HG03457 (cell line): ENCODE data around the gene GLYATL3.
A peak's percentile ranks its signal among the peaks of the same experiment; 100 is the strongest.

Experiments
- ATAC-seq: cut with Tn5 transposase; IDR thresholded peaks from one replicate; pipeline ENCODE4 v1.9.1; 2021; ENCODE audit warnings: moderate number of reproducible peaks; ENCODE audit not compliant: unreplicated experiment

Gene GLYATL3

DNA sequence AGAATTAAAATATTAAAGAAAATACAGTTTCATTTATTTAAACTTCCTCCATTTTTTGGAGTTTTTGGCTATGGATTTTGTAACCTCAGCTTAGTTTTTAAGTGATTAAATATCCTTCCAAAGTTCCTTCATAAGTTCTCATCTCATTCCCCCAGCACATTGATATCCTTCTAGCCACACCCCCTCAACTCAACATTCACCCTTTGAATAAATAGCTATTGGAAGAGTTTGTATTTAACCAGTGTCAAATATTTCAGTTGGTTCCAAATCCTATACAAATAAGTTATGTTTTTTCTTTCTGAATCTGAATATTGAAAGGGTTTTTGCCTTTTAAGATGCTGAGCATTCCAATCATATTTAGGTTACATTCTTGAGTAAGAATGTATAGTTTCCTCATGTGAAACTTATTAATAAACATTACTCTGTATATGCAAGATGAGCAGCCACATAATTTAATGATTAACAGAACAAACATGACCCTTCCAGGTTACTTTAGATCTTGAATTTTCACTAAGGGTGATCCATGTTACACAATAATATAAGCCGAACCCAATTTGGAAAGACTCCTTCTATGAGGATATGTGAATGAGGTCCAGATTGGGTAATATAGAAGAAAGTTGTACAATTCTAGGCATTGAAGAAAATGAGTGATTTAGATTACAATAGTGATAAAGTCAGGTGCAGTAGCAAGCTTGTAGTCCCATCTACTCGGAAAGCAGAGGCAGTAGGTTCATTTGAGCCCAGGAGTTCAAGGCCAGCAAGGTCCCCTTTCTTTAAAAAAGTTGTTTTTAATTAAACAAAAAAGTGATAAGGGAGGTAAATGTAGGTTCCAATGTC, 13.6 kb downstream of the GLYATL3 start:
- ATAC-seq, result no peak

DNA sequence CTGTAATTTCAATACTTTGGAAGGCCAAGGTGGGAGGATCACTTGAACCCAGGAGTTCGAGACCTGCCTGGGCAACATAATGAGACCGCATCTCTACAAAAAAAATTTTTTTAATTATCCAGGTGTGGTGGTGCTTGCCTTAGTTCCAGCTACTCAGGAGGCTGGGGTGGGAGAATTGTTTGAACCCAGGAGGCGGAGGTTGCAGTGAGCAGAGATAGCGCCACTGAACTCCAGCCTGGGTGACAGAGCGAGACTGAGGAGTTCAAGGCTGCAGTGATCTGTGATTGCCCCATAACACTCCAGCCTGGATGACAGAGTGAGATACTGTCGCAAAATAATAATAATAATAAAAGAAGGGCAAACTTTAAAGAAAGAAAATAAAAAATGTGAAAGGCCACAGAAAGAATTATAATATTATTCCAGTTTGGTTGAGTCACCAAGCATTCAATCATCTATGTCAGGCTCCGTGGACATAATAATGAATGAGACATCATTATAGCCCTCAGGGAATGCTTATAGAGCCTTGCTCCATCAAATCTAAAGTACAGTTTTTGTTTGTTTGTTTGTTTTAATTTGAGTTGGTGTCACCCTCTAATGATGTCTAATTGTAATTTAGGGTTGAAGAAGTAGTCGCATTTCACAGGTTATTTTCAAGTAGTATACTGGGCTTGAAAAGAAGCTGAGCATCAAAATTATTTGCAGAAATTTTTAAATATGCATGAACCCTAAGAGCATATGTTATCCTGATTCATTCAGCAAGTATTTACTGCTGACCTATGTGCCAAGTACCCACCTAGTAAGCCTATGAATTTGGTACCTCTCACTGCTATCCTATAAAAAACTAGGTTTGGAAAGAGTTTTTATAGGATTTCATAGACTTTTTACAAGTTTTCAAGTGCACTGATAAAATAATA, 15.1 kb downstream of the GLYATL3 start:
- no peak for ATAC-seq

DNA sequence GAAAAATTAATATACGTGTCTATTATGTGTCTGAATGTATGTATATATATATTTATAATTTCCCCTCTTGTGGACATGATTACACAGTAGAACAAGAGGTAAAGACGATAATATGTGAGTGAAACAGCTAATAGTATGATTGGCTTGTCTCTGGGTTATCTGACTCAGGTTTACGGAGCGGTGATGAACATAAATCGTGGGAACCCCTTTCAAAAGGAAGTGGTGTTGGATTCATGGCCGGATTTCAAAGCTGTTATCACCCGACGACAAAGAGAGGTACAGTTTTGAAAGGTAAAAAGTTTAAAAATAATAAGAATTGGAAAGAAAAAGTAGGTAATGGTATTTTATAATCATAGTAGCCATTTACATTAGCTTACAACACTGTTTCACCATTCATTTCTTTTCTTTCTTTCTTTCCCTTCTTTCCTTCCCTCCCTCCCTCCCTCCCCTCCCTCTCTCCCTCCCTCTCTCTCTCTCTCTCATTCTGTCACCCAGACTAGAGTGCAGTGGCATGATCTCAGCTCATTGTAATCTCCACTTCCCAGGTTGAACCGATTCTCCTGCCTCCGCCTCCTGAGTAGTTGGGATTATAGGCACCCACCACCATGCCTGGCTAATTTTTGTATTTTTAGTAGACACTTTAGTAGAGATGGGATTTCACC, 15.9 kb downstream of the GLYATL3 start:
- ATAC-seq, result no peak

DNA sequence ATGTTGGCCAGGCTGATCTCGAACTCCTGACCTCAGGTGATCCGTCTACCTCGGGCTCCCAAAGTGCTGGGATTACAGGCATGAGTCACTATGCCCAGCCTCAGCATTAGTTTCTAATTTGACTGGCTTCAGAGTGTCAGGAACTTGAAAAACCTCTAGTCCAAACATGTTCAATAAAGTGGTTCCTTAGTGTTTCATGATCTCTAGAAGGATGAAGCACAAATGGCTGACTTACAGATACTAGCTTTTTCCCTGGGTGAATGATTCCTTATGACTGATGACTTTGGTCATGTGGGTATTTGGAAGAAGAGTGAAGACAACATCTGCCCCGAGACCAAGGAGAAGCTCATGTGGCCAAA, 16.4 kb downstream of the GLYATL3 start:
- no peak for ATAC-seq

DNA sequence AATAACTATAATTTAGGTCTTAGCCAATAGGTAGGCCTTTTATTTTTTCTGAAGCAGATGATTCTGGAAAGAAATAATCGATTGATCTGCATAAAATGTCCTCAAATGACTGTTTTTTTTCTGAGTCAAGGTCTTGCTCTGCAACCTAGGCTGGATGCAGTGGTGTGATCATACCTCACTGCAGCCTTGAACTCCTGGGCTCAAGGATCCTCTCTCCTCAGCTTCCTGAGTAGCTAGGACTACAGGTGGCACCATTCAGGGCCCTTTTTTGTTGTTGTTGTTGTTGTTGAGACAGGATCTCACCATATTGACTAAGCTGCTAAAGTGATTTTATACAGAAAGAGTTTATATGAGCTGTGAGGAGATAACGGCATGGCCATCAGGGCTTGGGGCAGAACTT, 18.2 kb downstream of the GLYATL3 start:
- ATAC-seq, result no peak

DNA sequence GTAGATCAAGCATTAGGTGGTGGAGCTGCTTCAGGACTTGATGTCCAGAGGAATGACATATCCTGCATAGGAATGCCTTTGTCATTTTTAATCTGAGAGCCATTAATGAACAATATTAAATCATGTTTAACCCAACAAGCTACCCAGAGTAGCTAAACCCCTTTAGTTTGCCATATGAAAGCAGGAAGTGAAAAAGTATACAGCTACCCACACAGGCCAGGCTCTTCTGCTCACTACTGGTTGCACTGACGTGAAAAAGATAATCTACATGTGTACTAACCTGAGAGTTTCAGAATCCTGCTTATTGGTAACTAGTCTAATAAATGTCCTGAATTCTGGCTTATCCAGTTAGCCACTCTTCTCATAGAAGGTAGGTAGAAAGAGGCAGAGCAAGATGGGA, 19.9 kb downstream of the GLYATL3 start:
- ATAC-seq, result peak; percentile 84

DNA sequence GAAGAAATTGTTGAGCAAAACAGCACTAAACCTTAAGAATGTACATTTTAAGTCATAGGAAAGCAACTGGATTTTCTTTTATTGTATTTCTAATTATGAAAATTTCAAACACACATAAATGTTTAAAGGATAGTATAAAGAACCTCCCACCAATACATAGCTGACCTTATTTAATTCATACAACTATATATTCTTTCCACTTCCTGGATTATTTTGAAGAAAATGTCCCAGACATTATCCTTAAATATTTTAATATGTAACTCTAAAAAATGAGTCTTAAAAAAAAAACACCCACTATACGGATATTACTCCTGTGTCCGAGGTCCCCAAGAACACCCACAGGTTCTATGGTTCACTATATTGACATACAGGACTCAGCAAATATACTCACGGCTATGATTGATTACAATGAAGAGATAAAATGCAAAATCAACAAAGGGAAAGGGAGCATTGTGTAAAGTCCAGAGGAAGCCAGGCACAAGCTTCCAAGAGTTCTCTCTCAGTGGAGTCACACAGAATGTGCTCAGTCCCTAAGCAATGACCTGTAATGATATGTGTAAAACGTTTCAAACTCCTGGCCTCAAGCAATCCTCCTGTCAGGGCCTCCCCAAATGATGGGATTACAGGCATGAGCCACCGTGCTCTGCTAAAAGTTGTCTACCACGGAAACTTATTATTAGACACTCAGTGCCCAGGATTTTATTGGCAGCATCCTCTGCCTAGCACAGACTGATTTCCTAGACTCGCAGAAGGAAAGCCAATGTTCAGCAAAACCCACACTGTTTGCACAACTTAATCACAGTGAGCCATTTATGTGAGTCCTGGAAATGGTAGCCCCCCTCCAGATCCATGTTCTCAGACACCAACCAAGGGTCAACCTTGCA, 23.2 kb downstream of the GLYATL3 start:
- ATAC-seq, result no peak

DNA sequence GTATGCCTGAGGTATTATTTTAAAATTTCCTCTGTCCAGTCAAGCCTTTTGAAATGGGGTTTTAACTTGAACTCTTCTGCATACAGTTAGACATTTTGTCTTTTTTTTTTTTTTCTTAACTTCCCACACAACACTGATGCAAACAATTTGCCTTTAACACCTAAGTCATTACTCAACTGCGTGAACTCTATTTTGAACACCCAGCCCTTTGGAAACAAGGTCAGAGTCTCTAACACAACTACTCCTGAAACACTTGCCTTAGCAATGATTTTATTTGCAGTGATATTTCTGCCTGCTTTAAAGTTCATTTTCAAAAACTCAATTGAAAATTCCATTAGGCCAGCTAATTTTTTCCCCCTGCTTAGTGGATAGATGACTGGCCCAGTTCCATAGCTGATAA, 24.2 kb downstream of the GLYATL3 start:
- ATAC-seq, result no peak

DNA sequence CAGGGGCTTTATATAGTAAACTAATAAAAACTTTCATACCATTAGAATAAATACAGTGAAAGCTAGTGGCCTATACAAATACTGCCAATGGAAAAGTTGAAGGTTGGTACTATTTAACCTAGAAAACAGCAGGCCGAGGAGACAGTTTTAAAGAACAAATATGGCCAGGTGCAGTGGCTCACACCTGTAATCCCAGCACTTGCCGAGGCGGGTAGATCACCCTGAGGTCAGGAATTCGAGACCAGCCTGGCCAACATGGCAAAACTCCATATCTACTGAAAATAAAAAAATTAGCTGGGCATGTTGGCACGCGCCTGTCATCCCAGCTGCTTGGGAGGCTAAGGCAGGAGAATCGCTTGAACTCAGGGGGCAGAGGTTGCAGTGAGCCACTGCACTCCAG, 24.8 kb downstream of the GLYATL3 start:
- ATAC-seq, result no peak

DNA sequence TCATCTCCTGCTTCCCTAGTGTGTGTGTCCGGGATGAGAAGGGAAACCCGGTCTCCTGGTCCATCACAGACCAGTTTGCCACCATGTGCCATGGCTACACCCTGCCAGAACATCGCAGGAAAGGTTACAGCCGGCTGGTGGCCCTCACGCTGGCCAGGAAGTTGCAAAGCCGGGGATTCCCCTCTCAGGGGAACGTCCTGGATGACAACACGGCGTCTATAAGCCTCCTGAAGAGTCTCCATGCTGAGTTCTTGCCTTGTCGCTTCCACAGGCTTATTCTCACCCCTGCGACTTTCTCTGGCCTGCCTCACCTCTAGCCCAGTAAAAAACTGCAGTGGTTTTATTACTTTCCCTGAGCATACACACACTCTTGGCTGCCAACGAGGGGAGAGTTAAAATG, 26.9 kb downstream of the GLYATL3 start:
- no peak for ATAC-seq

DNA sequence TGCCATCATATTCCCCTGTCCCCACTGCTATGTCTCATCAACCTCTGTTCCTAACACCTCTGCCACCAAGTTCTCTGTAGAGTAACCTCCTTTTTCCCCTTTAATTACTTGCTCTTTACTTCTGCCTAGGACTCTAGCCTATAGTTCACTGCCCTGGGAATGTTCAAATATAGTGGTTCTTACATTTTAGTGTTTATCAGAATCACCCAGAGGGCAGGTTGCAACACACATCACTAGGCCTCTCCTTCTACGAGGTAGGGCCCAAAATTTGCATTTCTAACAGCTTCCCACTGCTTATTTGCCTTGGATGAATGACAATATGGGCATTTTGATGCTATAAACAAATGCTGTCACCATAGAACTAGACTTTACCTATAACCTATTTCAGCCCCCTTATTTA, 27.6 kb downstream of the GLYATL3 start:
- no peak for ATAC-seq

DNA sequence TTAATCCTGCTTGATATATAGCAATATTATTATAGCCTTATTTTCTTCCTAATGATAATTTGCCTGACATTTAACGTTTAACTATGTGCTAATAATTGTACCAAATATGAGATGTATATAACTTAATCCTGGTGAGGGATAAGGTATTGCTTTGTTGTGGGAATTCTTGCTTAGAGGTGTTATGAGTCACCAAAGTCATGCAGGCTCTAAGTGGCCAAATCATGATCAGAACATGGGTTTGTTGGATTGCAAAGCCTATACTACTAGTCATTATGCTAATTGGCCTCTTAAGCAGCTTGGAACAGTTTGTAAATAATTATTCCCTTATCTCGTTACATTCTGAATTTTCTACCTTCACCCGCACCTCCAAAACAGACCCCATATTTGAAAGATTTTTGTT, 28.8 kb downstream of the GLYATL3 start:
- no peak for ATAC-seq

DNA sequence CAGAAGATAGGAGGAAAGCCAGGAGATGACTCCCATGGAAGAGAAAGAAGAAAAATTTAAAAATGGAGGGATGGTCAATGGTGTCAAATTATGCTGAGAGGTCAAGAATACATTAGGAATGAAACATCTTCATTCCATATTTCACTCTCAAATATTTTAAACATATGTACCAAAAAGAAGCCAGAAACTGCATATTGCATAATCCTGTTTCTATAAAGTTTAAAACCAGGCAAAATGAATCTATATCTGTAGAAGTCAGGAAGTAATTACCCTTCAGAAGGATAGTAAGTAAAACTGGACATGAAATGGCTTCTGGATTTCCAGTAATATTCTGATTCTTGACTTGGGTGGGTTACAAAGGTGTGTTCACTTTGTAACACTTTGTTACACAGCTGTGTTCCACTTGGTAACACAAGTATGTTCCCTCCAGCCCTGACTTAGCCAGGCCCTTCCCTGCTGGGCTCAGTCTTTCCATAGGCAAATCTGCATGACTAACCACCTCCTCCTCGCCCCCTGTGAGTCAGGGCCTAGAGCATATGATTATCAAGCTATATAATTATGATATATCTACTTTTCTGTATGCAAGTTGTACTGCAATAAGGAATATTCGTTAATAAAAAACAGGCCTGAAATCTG, 30.5 kb downstream of the GLYATL3 start:
- ATAC-seq, result no peak

DNA sequence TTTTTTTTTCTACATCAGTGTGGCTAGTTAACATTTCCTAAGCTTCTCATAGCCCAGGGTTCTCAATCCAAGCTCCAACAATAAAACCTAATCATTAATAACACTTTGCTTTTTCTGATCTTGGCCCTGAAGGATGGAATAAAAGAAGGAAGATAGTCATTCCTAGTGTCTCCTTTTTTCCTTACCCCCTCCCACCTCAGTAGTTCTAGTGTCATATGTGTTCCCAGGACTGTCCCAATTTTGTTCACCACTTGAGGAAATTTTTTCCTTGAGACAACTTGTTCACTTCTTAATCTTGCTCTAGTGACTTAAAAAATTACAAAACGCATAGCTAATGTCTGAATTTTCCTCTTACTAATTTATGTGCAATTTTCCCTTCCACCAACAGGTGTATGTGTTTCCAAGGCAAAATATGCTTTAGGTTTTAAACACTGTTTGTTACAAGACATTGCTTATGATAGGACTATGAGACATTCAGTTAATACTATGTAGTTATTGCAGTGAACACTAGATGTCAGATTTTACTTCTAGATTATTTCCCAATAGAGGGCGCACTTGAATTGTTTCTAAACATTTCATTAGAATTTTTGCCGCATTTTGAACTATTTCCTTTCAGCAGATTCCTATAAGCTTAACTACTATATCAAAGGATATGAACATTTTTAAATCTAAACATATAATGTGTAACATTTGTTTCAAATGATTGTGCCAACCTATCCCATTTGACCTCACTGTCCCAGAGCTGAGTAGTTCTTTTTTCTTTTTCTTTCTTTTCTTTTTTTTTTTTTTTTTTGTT, 32.2 kb downstream of the GLYATL3 start:
- peak; percentile 79 for ATAC-seq

DNA sequence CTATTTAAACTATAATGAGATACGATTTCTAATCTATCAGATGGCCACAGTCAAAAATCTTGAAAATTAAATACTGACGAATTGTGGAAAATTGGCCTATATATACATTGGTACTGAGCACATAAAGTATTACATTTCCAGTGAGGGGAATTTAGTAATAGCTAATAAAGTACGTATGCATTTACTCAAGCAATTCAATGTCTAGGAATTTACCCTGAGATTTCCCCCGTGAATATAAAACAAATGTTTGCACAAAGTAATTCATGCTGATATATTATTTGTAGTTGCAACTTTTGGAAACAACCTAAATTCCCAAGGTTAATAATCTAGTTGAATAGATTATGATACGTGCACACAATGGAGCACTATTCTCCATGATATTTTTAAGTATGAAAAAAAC, 36.1 kb downstream of the GLYATL3 start:
- ATAC-seq, result no peak

DNA sequence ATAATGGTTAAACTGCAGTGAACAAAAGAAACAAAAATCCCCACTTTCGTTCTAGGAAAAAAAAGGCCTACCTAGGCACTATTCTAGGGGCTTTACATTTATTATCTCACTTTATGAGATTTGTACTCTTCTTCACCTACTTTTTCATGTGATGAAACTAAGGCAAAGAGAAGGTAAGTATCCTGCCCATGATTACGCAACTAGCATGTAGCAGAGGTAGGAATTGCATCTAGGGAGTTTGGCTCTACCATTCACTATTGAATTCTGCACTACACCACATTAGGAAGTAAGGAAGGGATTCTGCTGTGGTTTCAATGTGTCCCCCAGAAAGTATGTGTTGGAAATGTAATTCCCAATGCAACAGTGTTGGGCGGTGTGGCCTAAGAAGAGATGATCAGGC, 39.4 kb downstream of the GLYATL3 start:
- no peak for ATAC-seq

DNA sequence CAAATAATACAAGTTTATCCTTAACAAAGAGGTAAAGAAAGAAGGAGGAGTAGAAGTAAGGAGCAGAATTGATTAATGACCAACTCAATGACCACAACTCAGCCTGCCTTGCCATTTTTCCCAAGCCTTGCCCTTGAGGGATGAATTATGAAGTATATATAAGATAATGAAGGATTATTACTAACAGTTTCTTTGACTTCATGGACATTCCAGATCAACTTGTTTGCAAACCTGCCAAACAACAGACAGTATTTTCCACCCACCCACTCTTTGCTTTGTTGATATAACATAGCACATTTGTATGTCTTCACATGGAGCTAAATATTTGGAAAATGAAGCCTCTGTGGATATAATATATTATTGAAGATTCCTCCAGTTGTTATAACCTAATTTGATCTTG, 40.9 kb downstream of the GLYATL3 start:
- ATAC-seq, result no peak

DNA sequence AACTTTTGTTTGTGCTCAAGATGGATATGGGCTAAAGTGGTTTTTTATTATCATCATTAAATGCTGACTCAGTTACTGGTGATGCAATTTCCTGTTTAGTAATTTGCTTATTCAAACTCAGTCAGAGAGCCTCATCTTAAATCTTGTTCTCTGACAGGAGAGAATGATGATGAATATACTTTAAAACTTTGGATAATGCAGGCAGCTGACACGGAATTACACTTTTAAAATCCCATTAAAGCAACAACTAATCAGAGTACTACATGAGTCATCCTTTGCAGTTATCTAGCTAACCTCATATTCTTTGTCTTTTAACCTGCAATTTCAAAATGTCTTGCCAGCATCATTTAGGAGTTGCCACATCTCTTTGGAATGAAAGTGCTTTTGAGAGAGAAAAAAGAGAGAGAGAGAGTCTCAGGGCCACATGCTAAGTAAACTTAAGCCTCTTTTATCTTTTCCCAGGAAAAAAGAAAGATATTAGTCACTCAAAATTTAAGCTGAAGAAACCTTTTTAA, 41.5 kb downstream of the GLYATL3 start:
- ATAC-seq, result no peak

DNA sequence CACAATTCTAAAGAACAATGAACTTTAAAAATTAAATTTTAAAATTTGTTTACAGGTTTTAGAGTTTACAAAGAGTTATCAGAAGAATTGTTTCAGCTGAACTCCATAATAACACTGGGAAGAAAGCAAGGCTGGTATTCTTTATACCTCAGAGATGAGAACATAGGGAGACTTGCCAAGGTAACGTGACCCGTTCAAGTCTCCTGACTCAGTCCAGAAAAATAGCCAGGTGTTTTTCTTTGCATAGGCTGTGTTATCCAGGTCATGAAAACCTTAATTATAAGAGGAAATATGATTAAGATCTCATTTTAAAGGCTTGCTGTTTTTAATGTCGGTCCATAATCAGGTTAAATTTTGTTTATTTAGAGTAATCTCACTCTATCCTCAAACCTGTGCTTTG, 42.2 kb downstream of the GLYATL3 start:
- no peak for ATAC-seq
